Body of pancreas (tissue), 4 donors: ENCODE data around the gene NUP42. TPM values are rescaled to one million over a fixed set of nuclear protein-coding genes. Genes with fewer than 3 reads are reported as not detected.

ENCODE experiments used
- ATAC-seq: fragments of 150-250 bp; one replicate; pipeline ENCODE4 v1.9.1; 2016
- DNase-seq, 4 donors: peaks; one replicate each; pipeline ENCODE4 v3.0.0-alpha.2; 2019
- H3K27ac ChIP-seq, 4 donors: fragments of 200-600 bp; sonication (generic); 1 replicate in 3 of 4; 2 replicates in 1 of 4; pipeline versions ENCODE4 v1.5.1 to v1.6.1; 2016 to 2019; ENCODE audit warnings: mild to moderate bottlenecking in 1 of 4, mixed read lengths in 1 of 4, moderate library complexity in 1 of 4
- H3K27me3 ChIP-seq, 2 donors: fragments of 200-600 bp; sonication (generic); one replicate each; pipeline ENCODE4 v1.6.0; 2016; ENCODE audit warnings: mild to moderate bottlenecking in 1 of 2
- H3K36me3 ChIP-seq, 2 donors: fragments of 200-600 bp; sonication (generic); replicated peaks in 1 of 2; 2 replicates each; pipeline ENCODE4 v1.5.1; 2016; ENCODE audit warnings: low read depth in 2 of 2; ENCODE audit not compliant: insufficient read depth in 1 of 2
- H3K4me1 ChIP-seq: fragments of 200-600 bp; sonication (generic); one replicate; pipeline ENCODE4 v1.6.0; 2016
- H3K4me3 ChIP-seq, 2 donors: fragments of 200-600 bp; sonication (generic); 1 replicate in 1 of 2; 2 replicates in 1 of 2; pipeline ENCODE4 v1.5.1; 2016 to 2019
- H3K9me3 ChIP-seq, 3 donors: fragments of 200-600 bp; sonication (generic); 1 replicate in 2 of 3; 2 replicates in 1 of 3; pipeline ENCODE4 v1.5.1; 2016
- POLR2A ChIP-seq, 3 donors: fragments of 450-650 bp; IDR thresholded peaks; one replicate each; pipeline ENCODE4 v1.6.1; 2016; ENCODE audit warnings: antibody characterized with exemption in 3 of 3, mild to moderate bottlenecking in 2 of 3
- WGBS, 2 donors: methylation state at CpG; one replicate each; pipeline ENCODE4 v1.1.5; 2017; 5-methylcytosine and 5-hydroxymethylcytosine counted together
- intact Hi-C: fragments of 100-400 bp; cut with DNase I; formaldehyde crosslinking; loops from one replicate; pipeline ENCODE4 v1.15.1; 2023
- total RNA-seq, 2 donors: library from RNA; depleted of rRNA; stranded (reverse); fragments of >200 nt; gene quantifications; one replicate each; pipeline ENCODE4 v1.1.0, GENCODE V29; 2016
- TF ChIP-seq, protein P1 (sequence below), 7 experiments: fragments of 450-650 bp in 4 of 7; fragments of 200-600 bp in 3 of 7; sonication (generic) in 3 of 7; IDR thresholded peaks; one replicate each; pipeline ENCODE4 v1.5.1; 2016 to 2019; ENCODE audit warnings: antibody characterized with exemption in 7 of 7

NUP42 gene
- total RNA-seq, 2 donors from 2014 or later = 9.6 to 31.9 TPM

DNA sequence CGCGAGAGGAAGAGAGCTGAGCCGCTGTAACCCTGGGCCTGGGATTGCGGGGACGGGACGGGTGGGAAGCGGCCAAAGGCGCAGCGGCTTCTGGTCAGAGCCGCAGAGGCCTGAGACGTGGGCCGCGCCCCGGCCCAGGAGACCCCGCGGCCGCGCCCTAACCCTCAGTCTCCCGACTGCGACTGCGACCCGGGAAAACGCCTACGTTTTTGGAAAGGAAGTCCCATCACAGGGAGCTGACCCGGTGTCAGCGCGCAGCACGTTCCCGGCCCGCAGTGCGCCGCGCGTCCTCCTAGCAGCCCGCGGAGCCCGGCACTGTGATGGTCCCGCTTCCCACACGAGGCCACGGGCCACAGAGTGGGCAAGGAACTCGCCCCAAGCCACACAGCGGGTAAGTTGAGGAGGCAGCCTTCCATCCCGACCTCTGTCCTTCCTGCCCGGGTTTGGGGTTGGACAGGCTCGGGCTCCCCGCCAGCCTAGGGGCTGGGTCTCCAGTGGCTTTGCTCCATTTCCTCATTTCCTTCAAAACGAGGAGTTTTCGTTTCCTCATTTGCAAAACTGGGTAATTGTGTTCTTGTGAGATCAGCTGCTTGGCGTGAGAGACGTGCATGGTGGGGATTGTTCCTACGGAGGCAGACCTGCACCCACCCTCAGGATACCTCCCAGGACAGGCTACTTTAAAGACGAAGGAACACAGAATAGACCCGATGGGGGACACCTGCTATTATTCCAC lies 65.9 kb downstream of the NUP42 start:
- Histone ChIP-seq H3K36me3 (no peaks in the 10 kb centered on the region), H3K4me1 (no peaks in the 10 kb centered on the region), H3K4me3 (no peak overlapping the region), H3K27ac (peak overlapping the region in 2 of 4 donors; percentile 12 to 59), H3K9me3 (peaks cover 0 to 7% (median 0%) of the 10 kb centered on the region in 3 donors), H3K27me3 (peaks cover 0 to 8% of the 10 kb centered on the region in 2 donors)
- DNase-seq (peak in 1 of 4 donors; percentile 35), ATAC-seq (no peak)
- WGBS, 2 donors = 21 to 34% methylated on average over 14 to 52 of the region's 53 CpGs
- intact Hi-C loops = no loop called here
- TF ChIP-seq, protein P1, sequence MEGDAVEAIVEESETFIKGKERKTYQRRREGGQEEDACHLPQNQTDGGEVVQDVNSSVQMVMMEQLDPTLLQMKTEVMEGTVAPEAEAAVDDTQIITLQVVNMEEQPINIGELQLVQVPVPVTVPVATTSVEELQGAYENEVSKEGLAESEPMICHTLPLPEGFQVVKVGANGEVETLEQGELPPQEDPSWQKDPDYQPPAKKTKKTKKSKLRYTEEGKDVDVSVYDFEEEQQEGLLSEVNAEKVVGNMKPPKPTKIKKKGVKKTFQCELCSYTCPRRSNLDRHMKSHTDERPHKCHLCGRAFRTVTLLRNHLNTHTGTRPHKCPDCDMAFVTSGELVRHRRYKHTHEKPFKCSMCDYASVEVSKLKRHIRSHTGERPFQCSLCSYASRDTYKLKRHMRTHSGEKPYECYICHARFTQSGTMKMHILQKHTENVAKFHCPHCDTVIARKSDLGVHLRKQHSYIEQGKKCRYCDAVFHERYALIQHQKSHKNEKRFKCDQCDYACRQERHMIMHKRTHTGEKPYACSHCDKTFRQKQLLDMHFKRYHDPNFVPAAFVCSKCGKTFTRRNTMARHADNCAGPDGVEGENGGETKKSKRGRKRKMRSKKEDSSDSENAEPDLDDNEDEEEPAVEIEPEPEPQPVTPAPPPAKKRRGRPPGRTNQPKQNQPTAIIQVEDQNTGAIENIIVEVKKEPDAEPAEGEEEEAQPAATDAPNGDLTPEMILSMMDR (IDR thresholded peaks at IDR 0.05) = no peak
- TF ChIP-seq POLR2A (IDR thresholded peaks at IDR 0.05) = peak in 1 of 3 donors; percentile 38

DNA sequence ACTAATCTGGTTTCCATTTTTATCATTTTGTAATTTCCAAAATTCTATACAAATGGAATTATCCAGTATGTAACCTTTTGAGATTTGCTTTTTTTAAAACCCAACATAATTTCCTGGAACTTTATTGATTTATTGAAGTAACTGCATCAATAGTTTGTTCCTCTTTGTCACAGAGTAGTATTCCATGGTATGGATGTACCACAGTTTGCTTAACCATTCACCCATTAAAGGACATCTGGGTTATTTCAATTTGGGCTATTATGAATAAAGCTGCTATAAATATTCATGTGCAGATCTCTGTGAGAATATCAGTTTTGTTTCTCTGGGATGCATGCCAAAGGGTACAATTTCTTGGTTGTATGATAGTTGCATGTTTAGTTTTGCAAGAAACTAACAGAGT lies 67.6 kb downstream of the NUP42 start:
- Histone ChIP-seq H3K4me3 (no peak overlapping the region), H3K27ac (no peak overlapping the region), H3K4me1 (no peaks in the 10 kb centered on the region), H3K27me3 (peaks cover 0 to 8% of the 10 kb centered on the region in 2 donors), H3K36me3 (no peaks in the 10 kb centered on the region), H3K9me3 (peaks cover 0 to 7% (median 0%) of the 10 kb centered on the region in 3 donors)
- ATAC-seq = no peak
- no peak for TF ChIP-seq POLR2A (IDR thresholded peaks at IDR 0.05)
- TF ChIP-seq, protein P1 (IDR thresholded peaks at IDR 0.05) = no peak
- intact Hi-C loops = no loop called here
- no peak for DNase-seq

Other genes starting within 250 kb of the NUP42 start
- 10 to 100 TPM in 1 of 2 donors, 1 to 10 TPM in 1; 8.6 to 10.5 TPM for gene HYCC1, start 167.9 kb upstream of the NUP42 start, total RNA-seq
- gene KLHL7, start 76.3 kb upstream of the NUP42 start, total RNA-seq = 10 to 100 TPM; 18.2 to 65.3 TPM
- gene GPNMB, start 64.7 kb downstream of the NUP42 start, total RNA-seq = 10 to 100 TPM; 17.5 to 18.9 TPM
- 10 to 100 TPM in 1 of 2 donors, 1 to 10 TPM in 1; 6.3 to 57.9 TPM for gene MALSU1, start 117.3 kb downstream of the NUP42 start, total RNA-seq